Activated CD4-positive, CD25-positive, alpha-beta regulatory T cell treated with anti-CD3 and anti-CD28 coated beads, Interleukin-2, amount 50 U/mL, for 24 hours (primary cell): ENCODE results near the gene FBLIM1.

ENCODE experiments used
- ATAC-seq, 2 donors: fragments of 150-1000 bp; cut with Tn5 transposase; one replicate each; pipeline ENCODE4 v1.10.0; 2021; ENCODE audit warnings: mild to moderate bottlenecking in 1 of 2, moderate library complexity in 1 of 2

The FBLIM1 gene

GRCh38 chr1:15758343-15758931 lies at the start of gene FBLIM1:
FBLIM1 (plus strand) TSS chr1:15758795; CDS start chr1:15764984, 6,189 bp downstream.
- ATAC-seq = no peak

GRCh38 chr1:15709226-15709625 lies 49.4 kb upstream of the FBLIM1 start:
- no peak for ATAC-seq

GRCh38 chr1:15712168-15712567 lies 46.4 kb upstream of the FBLIM1 start:
- ATAC-seq = no peak

GRCh38 chr1:15714406-15715136 lies 44.0 kb upstream of the FBLIM1 start:
- no peak for ATAC-seq

GRCh38 chr1:15717418-15718125 lies 41.0 kb upstream of the FBLIM1 start:
- ATAC-seq = no peak

GRCh38 chr1:15718199-15718601 lies 40.4 kb upstream of the FBLIM1 start:
- ATAC-seq = no peak

GRCh38 chr1:15719381-15720120 lies 39.0 kb upstream of the FBLIM1 start:
- no peak for ATAC-seq

- no peak for ATAC-seq
Observed at GRCh38 chr1:15720861-15721260, 37.7 kb upstream of the FBLIM1 start.

GRCh38 chr1:15722411-15722810 lies 36.2 kb upstream of the FBLIM1 start:
- no peak for ATAC-seq

- ATAC-seq = no peak
Observed at GRCh38 chr1:15722836-15723532, 35.6 kb upstream of the FBLIM1 start.

- no peak for ATAC-seq
Observed at GRCh38 chr1:15723631-15724246, 34.9 kb upstream of the FBLIM1 start.

- ATAC-seq = no peak
Observed at GRCh38 chr1:15724949-15725880, 33.4 kb upstream of the FBLIM1 start.

- ATAC-seq = no peak
Observed at GRCh38 chr1:15726508-15726907, 32.1 kb upstream of the FBLIM1 start.

GRCh38 chr1:15727021-15727420 lies 31.6 kb upstream of the FBLIM1 start:
- no peak for ATAC-seq

GRCh38 chr1:15727424-15727823 lies 31.2 kb upstream of the FBLIM1 start:
- no peak for ATAC-seq

- ATAC-seq = no peak
Observed at GRCh38 chr1:15727866-15728534, 30.6 kb upstream of the FBLIM1 start.

- ATAC-seq = no peak
Observed at GRCh38 chr1:15728937-15729657, 29.5 kb upstream of the FBLIM1 start.

GRCh38 chr1:15730423-15730822 lies 28.2 kb upstream of the FBLIM1 start:
- ATAC-seq = no peak

- no peak for ATAC-seq
Observed at GRCh38 chr1:15730936-15731335, 27.7 kb upstream of the FBLIM1 start.
